ENCODE data around the gene ALK. TPM values are rescaled to one million over a fixed set of nuclear protein-coding genes. Genes with fewer than 3 reads are reported as not detected.

The ALK gene
- total RNA-seq, 1 experiment from 2014 or later, result not detected

GRCh38 chr2:29530281-29530680 is 391.1 kb downstream of the ALK start:
- no peak for DNase-seq (ENCODE audit: low spot score)

- no peak for DNase-seq (ENCODE audit: low spot score)
These were observed 392.4 kb downstream of the ALK start for GRCh38 chr2:29528891-29529520.

- DNase-seq (ENCODE audit: low spot score), result no peak
These were observed 393.0 kb downstream of the ALK start for GRCh38 chr2:29528371-29528770.

- no peak for DNase-seq (ENCODE audit: low spot score)
These were observed 393.4 kb downstream of the ALK start for GRCh38 chr2:29527947-29528346.

GRCh38 chr2:29526587-29527586 is 394.5 kb downstream of the ALK start:
- no peak for DNase-seq (ENCODE audit: low spot score)

- no peak for DNase-seq (ENCODE audit: low spot score)
These were observed 395.5 kb downstream of the ALK start for GRCh38 chr2:29525921-29526320.

- DNase-seq (ENCODE audit: low spot score), result no peak
These were observed 396.7 kb downstream of the ALK start for GRCh38 chr2:29524652-29525051.

- no peak for DNase-seq (ENCODE audit: low spot score)
These were observed 398.3 kb downstream of the ALK start for GRCh38 chr2:29522951-29523669.

GRCh38 chr2:29520001-29520400 is 401.4 kb downstream of the ALK start:
- DNase-seq (ENCODE audit: low spot score), result no peak

- no peak for DNase-seq (ENCODE audit: low spot score)
These were observed 402.0 kb downstream of the ALK start for GRCh38 chr2:29519338-29519925.

GRCh38 chr2:29518646-29519337 is 402.6 kb downstream of the ALK start:
- DNase-seq (ENCODE audit: low spot score), result no peak

- no peak for DNase-seq (ENCODE audit: low spot score)
These were observed 403.4 kb downstream of the ALK start for GRCh38 chr2:29518010-29518409.

- DNase-seq (ENCODE audit: low spot score), result no peak
These were observed 404.0 kb downstream of the ALK start for GRCh38 chr2:29517413-29517812.

- no peak for DNase-seq (ENCODE audit: low spot score)
These were observed 404.6 kb downstream of the ALK start for GRCh38 chr2:29516767-29517166.

GRCh38 chr2:29509878-29510277 is 411.5 kb downstream of the ALK start:
- DNase-seq (ENCODE audit: low spot score), result no peak

GRCh38 chr2:29509397-29509796 is 412.0 kb downstream of the ALK start:
- no peak for DNase-seq (ENCODE audit: low spot score)

- DNase-seq (ENCODE audit: low spot score), result no peak
These were observed 416.6 kb downstream of the ALK start for GRCh38 chr2:29504746-29505145.

GRCh38 chr2:29502460-29502911 is 418.9 kb downstream of the ALK start:
- DNase-seq (ENCODE audit: low spot score), result no peak

- no peak for DNase-seq (ENCODE audit: low spot score)
These were observed 424.0 kb downstream of the ALK start for GRCh38 chr2:29497375-29497774.

- DNase-seq (ENCODE audit: low spot score), result no peak
These were observed 425.2 kb downstream of the ALK start for GRCh38 chr2:29496198-29496597.

- no peak for DNase-seq (ENCODE audit: low spot score)
These were observed 425.8 kb downstream of the ALK start for GRCh38 chr2:29495536-29496060.
